Stimulated activated CD8-positive, alpha-beta memory T cell treated with anti-CD3 and anti-CD28 coated beads, Interleukin-2, amount 100 ng/mL, for 1 hour (primary cell): ENCODE measurements around the gene KRTAP5-9.
"Not testable (repeated sequence)": the region's sequence is repeated elsewhere in the genome, so short reads cannot be mapped to it uniquely, and the experiment has no call there.

ENCODE experiments used
- DNase-seq, 2 donors: peaks; one replicate each; pipeline ENCODE4 v3.0.0-alpha.2; 2020; ENCODE audit warnings: low read depth in 2 of 2

Gene KRTAP5-9

GRCh38 chr11:71534711-71535608 lies 13.3 kb upstream of the KRTAP5-9 start:
- DNase-seq, result not testable (repeated sequence)

- no peak for DNase-seq
Measured at GRCh38 chr11:71535825-71536224, 12.4 kb upstream of the KRTAP5-9 start.

- no peak for DNase-seq
Measured at GRCh38 chr11:71537537-71537936, 10.7 kb upstream of the KRTAP5-9 start.

GRCh38 chr11:71537977-71538665 lies 10.1 kb upstream of the KRTAP5-9 start, which contains the start of gene KRTAP5-8:
KRTAP5-8 (plus strand) TSS chr11:71538025; CDS start chr11:71538056, 31 bp downstream.
- DNase-seq, result not testable (repeated sequence)

GRCh38 chr11:71538666-71538990 lies 9.6 kb upstream of the KRTAP5-9 start:
- DNase-seq, result no peak

GRCh38 chr11:71539017-71539416 lies 9.2 kb upstream of the KRTAP5-9 start:
- DNase-seq, result no peak

GRCh38 chr11:71539971-71540370 lies 8.2 kb upstream of the KRTAP5-9 start:
- DNase-seq, result not testable (repeated sequence)

- DNase-seq, result not testable (repeated sequence)
Measured at GRCh38 chr11:71540521-71541304, 7.5 kb upstream of the KRTAP5-9 start.

GRCh38 chr11:71542382-71542781 lies 5.8 kb upstream of the KRTAP5-9 start:
- no peak for DNase-seq

- no peak for DNase-seq
Measured at GRCh38 chr11:71542879-71543777, 5.1 kb upstream of the KRTAP5-9 start.

GRCh38 chr11:71543866-71544265 lies 4.4 kb upstream of the KRTAP5-9 start:
- DNase-seq, result no peak

GRCh38 chr11:71544525-71545214 lies 3.5 kb upstream of the KRTAP5-9 start:
- DNase-seq, result no peak

GRCh38 chr11:71545405-71545966 lies 2.7 kb upstream of the KRTAP5-9 start:
- DNase-seq, result no peak

- DNase-seq, result no peak
Measured at GRCh38 chr11:71548716-71549151, 514 bp downstream of the KRTAP5-9 start.

- no peak for DNase-seq
Measured at GRCh38 chr11:71551711-71552110, 3.5 kb downstream of the KRTAP5-9 start.

- no peak for DNase-seq
Measured at GRCh38 chr11:71554996-71555395, 6.8 kb downstream of the KRTAP5-9 start.

- no peak for DNase-seq
Measured at GRCh38 chr11:71555508-71555907, 7.3 kb downstream of the KRTAP5-9 start.

GRCh38 chr11:71556018-71556417 lies 7.8 kb downstream of the KRTAP5-9 start:
- DNase-seq, result no peak

- no peak for DNase-seq
Measured at GRCh38 chr11:71557257-71557656, 9.0 kb downstream of the KRTAP5-9 start.

GRCh38 chr11:71558996-71559395 lies 10.8 kb downstream of the KRTAP5-9 start:
- DNase-seq, result no peak
